GM18499 (cell line): ENCODE measurements around the gene CRPPA.

Source experiments
- ATAC-seq: cut with Tn5 transposase; IDR thresholded peaks from one replicate; pipeline ENCODE4 v1.9.1; 2021; ENCODE audit warnings: moderate number of reproducible peaks; ENCODE audit not compliant: insufficient read depth, unreplicated experiment

The CRPPA gene

GRCh38 chr7:16428182-16428581 lies 6.8 kb upstream of the CRPPA start:
- ATAC-seq, result no peak

- no peak for ATAC-seq
Observed at GRCh38 chr7:16423761-16424160, 2.4 kb upstream of the CRPPA start.

- ATAC-seq, result no peak
Observed at GRCh38 chr7:16422917-16423316, 1.6 kb upstream of the CRPPA start.

- no peak for ATAC-seq
Observed at GRCh38 chr7:16422103-16422435, 731 bp upstream of the CRPPA start.

GRCh38 chr7:16420649-16421332 lies 547 bp downstream of the CRPPA start:
- peak; percentile 84 for ATAC-seq

GRCh38 chr7:16420329-16420648 lies 1.0 kb downstream of the CRPPA start:
- ATAC-seq, result no peak

- no peak for ATAC-seq
Observed at GRCh38 chr7:16419859-16420258, 1.5 kb downstream of the CRPPA start.

GRCh38 chr7:16419126-16419525 lies 2.2 kb downstream of the CRPPA start:
- ATAC-seq, result no peak

GRCh38 chr7:16417906-16418305 lies 3.4 kb downstream of the CRPPA start:
- no peak for ATAC-seq

GRCh38 chr7:16416289-16417282 lies 4.8 kb downstream of the CRPPA start:
- ATAC-seq, result no peak

- no peak for ATAC-seq
Observed at GRCh38 chr7:16412274-16413254, 8.8 kb downstream of the CRPPA start.

GRCh38 chr7:16411391-16411790 lies 9.9 kb downstream of the CRPPA start:
- no peak for ATAC-seq

- no peak for ATAC-seq
Observed at GRCh38 chr7:16409777-16410176, 11.6 kb downstream of the CRPPA start.

GRCh38 chr7:16404636-16405035 lies 16.7 kb downstream of the CRPPA start:
- no peak for ATAC-seq

GRCh38 chr7:16403475-16403874 lies 17.9 kb downstream of the CRPPA start:
- no peak for ATAC-seq

- ATAC-seq, result no peak
Observed at GRCh38 chr7:16402940-16403339, 18.4 kb downstream of the CRPPA start.

GRCh38 chr7:16402091-16402490 lies 19.2 kb downstream of the CRPPA start:
- ATAC-seq, result no peak

- ATAC-seq, result no peak
Observed at GRCh38 chr7:16400893-16401275, 20.5 kb downstream of the CRPPA start.

GRCh38 chr7:16399916-16400892 lies 21.1 kb downstream of the CRPPA start:
- ATAC-seq, result no peak
